ENCODE data around the gene REG3A. TPM values are rescaled to one million over a fixed set of nuclear protein-coding genes. Genes with fewer than 3 reads are reported as not detected.

Gene REG3A
- total and polyA plus RNA-seq, 2 of the 8 experiments (the other 6 are each of a cell fraction or from before 2014, with no cell fraction given) = not detected

- TF ChIP-seq BACH1 (IDR thresholded peaks at IDR 0.05; ENCODE audit: low read length) (no peak), SIX5 (IDR thresholded peaks at IDR 0.05; ENCODE audit: low read depth, low read length) (no peak), CHD2 (IDR thresholded peaks at IDR 0.05; ENCODE audit: low read length) (no peak), BCL11A (IDR thresholded peaks at IDR 0.05; ENCODE audit: low read depth in 2 of 2, low read length in 2 of 2) (no peak), CHD7 (IDR thresholded peaks at IDR 0.05; ENCODE audit: insufficient replicate concordance, low read length) (no peak)
These were observed 19.5 kb upstream of the REG3A start (continued) for GRCh38 chr2:79179036-79179435.

All from H1 (cell line).